B cell (primary cell): ENCODE data around the gene HNRNPH1.

Experiments
- CTCF ChIP-seq: fragments of 200-600 bp; IDR thresholded peaks from one replicate; pipeline ENCODE4 v1.8.0; 2022; ENCODE audit warnings: antibody characterized with exemption, mild to moderate bottlenecking
- EZH2 ChIP-seq: IDR thresholded peaks from 2 replicates; pipeline ENCODE4 v1.6.1; 2012; ENCODE audit warnings: borderline replicate concordance, low read depth, mild to moderate bottlenecking, moderate library complexity, low read length; ENCODE audit not compliant: insufficient read depth, poor library complexity, severe bottlenecking

DNA sequence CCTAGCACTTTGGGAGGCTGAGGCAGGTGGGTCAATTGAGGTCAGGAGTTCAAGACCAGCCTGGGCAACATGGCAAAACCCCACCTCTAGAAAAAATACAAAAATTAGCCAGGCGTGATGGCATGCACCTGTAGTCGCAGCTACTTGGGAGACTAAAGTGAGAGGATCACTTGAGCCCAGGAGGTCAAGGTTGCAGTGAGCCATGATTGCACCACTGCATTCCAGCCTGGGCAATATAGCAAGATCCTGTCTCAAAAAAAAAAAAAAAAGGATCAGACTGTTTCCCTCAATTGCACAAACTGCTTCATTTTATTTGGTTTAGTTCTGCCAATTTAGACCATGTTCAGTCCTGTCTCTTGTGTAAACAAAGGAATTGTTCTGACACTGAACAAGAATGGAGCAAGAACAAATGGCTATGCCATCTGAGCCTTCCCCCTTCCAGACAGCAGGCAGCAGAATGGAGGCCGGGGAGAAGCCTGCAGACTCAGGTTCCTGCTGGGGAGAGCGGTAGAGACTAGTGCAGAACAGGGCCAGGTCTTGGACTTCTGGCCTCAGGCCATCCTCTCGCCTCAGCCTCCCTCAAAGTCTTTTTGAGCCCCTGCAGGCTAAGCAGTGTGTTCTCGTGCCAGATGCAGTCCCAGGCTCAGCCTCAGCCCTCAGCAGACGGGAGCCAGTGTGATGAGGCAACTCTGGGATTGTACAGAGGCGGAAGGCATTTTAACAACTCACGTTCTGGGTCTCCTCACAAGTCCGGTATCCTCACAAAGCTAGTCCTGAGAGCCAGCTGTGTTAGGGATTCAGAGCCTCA, 18.2 kb downstream of the HNRNPH1 start:
- TF ChIP-seq CTCF = no peak
- no peak for TF ChIP-seq EZH2
